GM23248 (cell line): ENCODE results near the gene LRIF1. TPM values are rescaled to one million over a fixed set of nuclear protein-coding genes. Genes with fewer than 3 reads are reported as not detected.
A peak's percentile ranks its signal among the peaks of the same experiment; 100 is the strongest.

Experiments used
- DNase-seq: peaks from one replicate; pipeline ENCODE4 v3.0.0-alpha.2; 2015
- H2AFZ ChIP-seq: fragments of 200-600 bp; sonication (generic); 2 replicates; pipeline ENCODE4 v1.6.1; 2016; ENCODE audit warnings: antibody characterized with exemption
- H3F3A ChIP-seq: fragments of 200-600 bp; sonication (generic); 2 replicates; pipeline ENCODE4 v1.6.1; 2016; ENCODE audit warnings: mild to moderate bottlenecking, antibody characterized with exemption, mixed run types; ENCODE audit not compliant: insufficient read depth
- H3K27ac ChIP-seq: fragments of 200-600 bp; sonication (generic); 2 replicates; pipeline ENCODE4 v1.5.1; 2016; ENCODE audit warnings: mild to moderate bottlenecking
- H3K27me3 ChIP-seq: fragments of 200-600 bp; sonication (generic); replicated peaks from 2 replicates; pipeline ENCODE4 v1.6.1; 2016; ENCODE audit warnings: mild to moderate bottlenecking; ENCODE audit not compliant: insufficient read depth
- H3K36me3 ChIP-seq: fragments of 200-600 bp; sonication (generic); 2 replicates; pipeline ENCODE4 v1.6.1; 2016; ENCODE audit warnings: low read depth, mild to moderate bottlenecking
- H3K4me1 ChIP-seq: fragments of 200-600 bp; sonication (generic); 2 replicates; pipeline ENCODE4 v1.6.1; 2016; ENCODE audit warnings: mild to moderate bottlenecking; ENCODE audit not compliant: insufficient read depth
- H3K4me2 ChIP-seq: fragments of 200-600 bp; sonication (generic); one replicate; pipeline ENCODE4 v1.6.1; 2016; ENCODE audit warnings: mild to moderate bottlenecking; ENCODE audit not compliant: unreplicated experiment
- H3K4me3 ChIP-seq: fragments of 200-600 bp; sonication (generic); 2 replicates; pipeline ENCODE4 v1.5.1; 2016; ENCODE audit warnings: mild to moderate bottlenecking
- H3K79me2 ChIP-seq: fragments of 200-600 bp; sonication (generic); 2 replicates; pipeline ENCODE4 v1.6.1; 2016; ENCODE audit warnings: mild to moderate bottlenecking; ENCODE audit not compliant: insufficient read depth
- H3K9ac ChIP-seq: fragments of 200-600 bp; sonication (generic); 2 replicates; pipeline ENCODE4 v1.6.1; 2016; ENCODE audit warnings: mild to moderate bottlenecking
- H3K9me2 ChIP-seq: fragments of 200-600 bp; sonication (generic); 2 replicates; pipeline ENCODE4 v1.6.1; 2016; ENCODE audit warnings: mixed run types, mild to moderate bottlenecking, moderate library complexity; ENCODE audit not compliant: insufficient read depth
- H3K9me3 ChIP-seq: fragments of 200-600 bp; sonication (generic); one replicate; pipeline ENCODE4 v1.6.1; 2017; ENCODE audit warnings: low read depth
- H4K20me1 ChIP-seq: fragments of 200-600 bp; sonication (generic); 2 replicates; pipeline ENCODE4 v1.6.0; 2016; ENCODE audit not compliant: insufficient read depth
- EZH2 ChIP-seq: fragments of 200-600 bp; sonication (generic); IDR thresholded peaks from 2 replicates; pipeline ENCODE4 v1.6.1; 2018; ENCODE audit warnings: antibody characterized with exemption, mild to moderate bottlenecking; ENCODE audit not compliant: insufficient read depth, poor library complexity, severe bottlenecking
- EZH2phosphoT487 ChIP-seq: fragments of 200-600 bp; sonication (generic); IDR thresholded peaks from 2 replicates; pipeline ENCODE4 v1.6.1; 2018; ENCODE audit warnings: antibody characterized with exemption, moderate library complexity, mild to moderate bottlenecking, low read depth; ENCODE audit not compliant: insufficient read depth
- WGBS, 2 experiments: methylation state at CpG; one replicate each; pipeline ENCODE4 v1.1.6; 2015 to 2017; ENCODE audit warnings: low lambda C conversion rate in 2 of 2, low coverage in 1 of 2; ENCODE audit errors: missing lambda C conversion rate in 2 of 2; 5-methylcytosine and 5-hydroxymethylcytosine counted together
- in situ Hi-C: fragments of 300-500 bp; cut with MboI; formaldehyde crosslinking; loops from 2 replicates; pipeline ENCODE4 v1.15.0; 2020
- polyA plus RNA-seq: library from polyadenylated mRNA; unstranded; fragments of >200 nt; fragmentation: Nextera tagmentation; extraction: Ambion mirVana; gene quantifications from 2 replicates; pipeline ENCODE4 v1.2.1, GENCODE V29; 2016
- total RNA-seq: library from RNA; depleted of rRNA; stranded (reverse); fragments of >200 nt; shearing (Covaris generic); gene quantifications from 2 replicates; pipeline ENCODE4 v1.2.3, GENCODE V29; 2014

LRIF1 gene
- total and polyA plus RNA-seq, 2 experiments from 2014 or later = 18.6 to 19.2 TPM

DNA sequence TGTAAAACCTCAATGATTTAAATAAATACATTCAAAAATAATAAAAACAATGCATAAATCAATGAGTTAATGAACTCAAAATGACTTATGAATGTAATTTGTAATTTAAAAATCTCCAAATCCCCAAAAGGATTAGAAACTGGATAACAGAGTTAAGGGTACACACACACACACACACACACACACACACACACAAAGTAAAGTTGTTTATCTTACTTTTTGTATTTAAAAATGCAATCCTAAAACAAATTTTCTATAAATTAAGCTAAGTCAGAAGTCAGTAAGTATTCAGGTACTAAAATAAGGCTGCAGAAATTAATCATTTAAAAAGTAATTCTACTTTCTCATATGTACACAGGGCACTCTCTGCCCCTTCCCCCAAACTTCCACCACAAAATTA, 1.8 kb downstream of the LRIF1 start:
- no peak overlapping the region for H3K27ac ChIP-seq
- peaks cover 18% of the 10 kb centered on the region for H3F3A ChIP-seq
- H4K20me1 ChIP-seq = peaks cover 9% of the 10 kb centered on the region; the same call in 1 of the 2 replicates
- no peaks in the 10 kb centered on the region for H3K9me2 ChIP-seq
- H3K27me3 ChIP-seq = no peaks in the 10 kb centered on the region
- H2AFZ ChIP-seq = no peak overlapping the region
- peak overlapping the region; percentile 97 for H3K4me2 ChIP-seq
- in situ Hi-C loops = no loop called here
- H3K4me3 ChIP-seq = peak overlapping the region; percentile 91
- H3K9me3 ChIP-seq = no peaks in the 10 kb centered on the region
- no peak for TF ChIP-seq EZH2phosphoT487
- no peak for TF ChIP-seq EZH2
- peaks cover 61% of the 10 kb centered on the region for H3K79me2 ChIP-seq
- no peak for DNase-seq
- 0 out of 2 replicates have a peak, but pooled peaks cover 5% of the 10 kb centered on the region for H3K36me3 ChIP-seq
- H3K4me1 ChIP-seq = peaks cover 25% of the 10 kb centered on the region
- no peak overlapping the region for H3K9ac ChIP-seq

DNA sequence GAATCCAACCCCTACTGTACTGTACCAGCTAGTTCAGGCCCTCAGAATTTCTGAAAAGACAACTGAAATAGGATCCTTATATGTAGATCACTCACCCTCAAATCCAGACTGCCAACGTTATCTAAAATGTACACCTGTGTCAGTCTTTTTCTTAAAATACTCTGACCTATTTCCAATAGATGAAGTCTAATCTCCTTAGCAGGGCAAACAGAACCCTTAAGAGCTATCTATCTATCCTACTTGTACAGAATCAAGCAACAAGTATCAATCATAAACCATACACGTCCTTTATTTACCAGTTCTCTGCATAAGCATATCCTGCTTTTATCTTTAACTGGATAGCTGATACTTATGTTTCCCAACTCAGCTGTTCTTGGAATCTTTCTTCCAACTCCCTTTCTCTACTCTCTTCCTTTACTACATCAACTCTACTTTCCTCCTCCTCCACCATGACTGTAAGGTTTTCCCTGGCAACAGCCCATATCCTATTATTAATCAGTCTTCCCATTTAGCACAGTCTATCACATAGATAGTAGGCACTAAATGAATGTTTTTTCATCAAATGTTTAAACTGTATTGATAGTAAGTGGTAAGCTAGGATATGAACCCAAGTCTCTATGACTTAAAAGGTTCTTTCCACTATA, 2.8 kb downstream of the LRIF1 start:
- Histone ChIP-seq H3K79me2 (peaks cover 71% of the 10 kb centered on the region), H4K20me1 (peaks cover 9% of the 10 kb centered on the region; the same call in 1 of the 2 replicates), H3K9me2 (no peaks in the 10 kb centered on the region), H3K4me1 (peaks cover 25% of the 10 kb centered on the region), H3K27me3 (no peaks in the 10 kb centered on the region), H3K27ac (no peak overlapping the region), H3K4me3 (peak overlapping the region; percentile 91), H3K9ac (no peak overlapping the region), H3K4me2 (peak overlapping the region; percentile 97), H3K9me3 (no peaks in the 10 kb centered on the region), H3F3A (peaks cover 18% of the 10 kb centered on the region), H3K36me3 (0 out of 2 replicates have a peak, but pooled peaks cover 5% of the 10 kb centered on the region), H2AFZ (no peak overlapping the region)
- TF ChIP-seq EZH2phosphoT487 (no peak), EZH2 (no peak)
- DNase-seq = no peak
- in situ Hi-C loops = no loop called here
- 94 to 100% methylated on average over 2 of the region's 2 CpGs for WGBS, 2 experiments

GRCh38 chr1:110957798-110958197, 5.9 kb downstream of the LRIF1 start:
- H3K79me2 ChIP-seq = peaks cover 99% of the 10 kb centered on the region
- no peak overlapping the region for H3K9ac ChIP-seq
- H3K36me3 ChIP-seq = 0 out of 2 replicates have a peak, but pooled peaks cover 5% of the 10 kb centered on the region
- no peaks in the 10 kb centered on the region for H3K27me3 ChIP-seq
- H3K9me3 ChIP-seq = no peaks in the 10 kb centered on the region
- H3K4me1 ChIP-seq = peaks cover 24% of the 10 kb centered on the region
- H3K4me3 ChIP-seq = no peak overlapping the region
- H4K20me1 ChIP-seq = peaks cover 9% of the 10 kb centered on the region; the same call in 1 of the 2 replicates
- H2AFZ ChIP-seq = no peak overlapping the region
- no peak overlapping the region for H3K4me2 ChIP-seq
- H3K27ac ChIP-seq = no peak overlapping the region
- DNase-seq = no peak
- H3K9me2 ChIP-seq = no peaks in the 10 kb centered on the region
- peaks cover 1% of the 10 kb centered on the region; the same call in 1 of the 2 replicates for H3F3A ChIP-seq
- TF ChIP-seq EZH2 = no peak
- no peak for TF ChIP-seq EZH2phosphoT487
- in situ Hi-C loops = no loop called here
- 93 to 97% methylated on average over 3 of the region's 3 CpGs for WGBS, 2 experiments

DNA sequence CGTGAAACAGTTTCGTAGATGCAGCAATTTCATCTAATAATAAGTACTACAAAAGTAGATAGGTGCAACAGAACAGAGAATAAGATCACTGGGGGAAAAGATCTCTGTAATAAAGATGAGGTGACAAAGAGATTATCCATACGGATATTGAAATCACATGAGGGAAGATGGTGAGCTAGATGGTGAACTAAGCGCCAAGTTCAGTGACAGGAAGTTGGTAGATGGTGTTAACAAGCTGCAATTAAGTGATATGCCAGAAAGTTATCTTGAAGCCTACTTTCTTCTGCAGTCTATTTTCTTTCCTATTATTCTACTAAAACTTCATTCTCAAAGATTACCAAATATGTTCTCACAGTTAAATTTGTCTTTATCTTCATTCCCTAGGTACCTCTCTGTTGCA, 7.1 kb downstream of the LRIF1 start:
- H3K9ac ChIP-seq = no peak overlapping the region
- TF ChIP-seq EZH2 = no peak
- no peak for TF ChIP-seq EZH2phosphoT487
- 88 to 89% methylated on average over 4 of the region's 4 CpGs for WGBS, 2 experiments
- no peak overlapping the region for H3K4me3 ChIP-seq
- in situ Hi-C loops = no loop called here
- H3K4me1 ChIP-seq = peaks cover 13% of the 10 kb centered on the region
- peaks cover 8% of the 10 kb centered on the region; the same call in 1 of the 2 replicates for H4K20me1 ChIP-seq
- H3K4me2 ChIP-seq = no peak overlapping the region
- no peaks in the 10 kb centered on the region for H3K9me2 ChIP-seq
- peaks cover 96% of the 10 kb centered on the region for H3K79me2 ChIP-seq
- DNase-seq = no peak
- no peaks in the 10 kb centered on the region for H3K9me3 ChIP-seq
- no peak overlapping the region for H2AFZ ChIP-seq
- H3K36me3 ChIP-seq = peaks cover 13% of the 10 kb centered on the region; the same call in 1 of the 2 replicates
- H3F3A ChIP-seq = no peaks in the 10 kb centered on the region
- H3K27me3 ChIP-seq = no peaks in the 10 kb centered on the region
- H3K27ac ChIP-seq = no peak overlapping the region
